Ishikawa (cell line): ENCODE measurements around the gene MCF2L.

Experiments used
- CEBPB ChIP-seq: IDR thresholded peaks from 2 replicates; pipeline ENCODE4 v1.6.1; 2012
- MAX ChIP-seq: IDR thresholded peaks from 2 replicates; pipeline ENCODE4 v1.6.1; 2012

- TF ChIP-seq CEBPB (no peak), MAX (no peak)
Observed at GRCh38 chr13:112957295-112957677, 11.7 kb upstream of the MCF2L start.
